Ascending aorta (tissue), 2 donors: Measurements from ENCODE around the gene CRY2. TPM values are rescaled to one million over a fixed set of nuclear protein-coding genes. Genes with fewer than 3 reads are reported as not detected.

Source experiments
- DNase-seq, 2 donors: peaks; one replicate each; pipeline ENCODE4 v3.0.0-alpha.2; 2019; ENCODE audit warnings: low spot score in 2 of 2
- H3K27ac ChIP-seq, 2 donors: fragments of 200-600 bp; sonication (generic); one replicate each; pipeline ENCODE4 v1.5.1; 2016 to 2017; ENCODE audit warnings: mild to moderate bottlenecking in 1 of 2
- H3K27me3 ChIP-seq: fragments of 200-600 bp; sonication (generic); one replicate; pipeline ENCODE4 v1.5.1; 2017
- H3K36me3 ChIP-seq, 2 donors: fragments of 200-600 bp; sonication (generic); one replicate each; pipeline ENCODE4 v1.5.1; 2016
- H3K4me1 ChIP-seq, 2 donors: fragments of 200-600 bp; sonication (generic); one replicate each; pipeline ENCODE4 v1.5.1; 2016 to 2017; ENCODE audit warnings: mild to moderate bottlenecking in 1 of 2
- H3K4me3 ChIP-seq, 2 donors: fragments of 200-600 bp; sonication (generic); one replicate each; pipeline ENCODE4 v1.5.1; 2016 to 2017; ENCODE audit warnings: mild to moderate bottlenecking in 1 of 2
- H3K9me3 ChIP-seq, 2 donors: fragments of 200-600 bp; sonication (generic); one replicate each; pipeline ENCODE4 v1.5.1; 2016
- intact Hi-C: fragments of 100-400 bp; cut with DNase I; formaldehyde crosslinking; loops from one replicate; pipeline ENCODE4 v1.15.1; 2023
- total RNA-seq: library from RNA; depleted of rRNA; stranded (reverse); fragments of >200 nt; gene quantifications from one replicate; pipeline ENCODE4 v1.1.0, GENCODE V29; 2016
- TF ChIP-seq, protein P1 (sequence below), 3 experiments: fragments of 200-600 bp in 2 of 3; fragments of 450-650 bp in 1 of 3; sonication (generic) in 2 of 3; IDR thresholded peaks; one replicate each; pipeline ENCODE4 v1.5.1; 2016 to 2019; ENCODE audit warnings: antibody characterized with exemption in 3 of 3, mild to moderate bottlenecking in 1 of 3, moderate library complexity in 1 of 3

CRY2 gene
- total RNA-seq, 1 donor from 2014 or later, result 29.6 TPM

DNA sequence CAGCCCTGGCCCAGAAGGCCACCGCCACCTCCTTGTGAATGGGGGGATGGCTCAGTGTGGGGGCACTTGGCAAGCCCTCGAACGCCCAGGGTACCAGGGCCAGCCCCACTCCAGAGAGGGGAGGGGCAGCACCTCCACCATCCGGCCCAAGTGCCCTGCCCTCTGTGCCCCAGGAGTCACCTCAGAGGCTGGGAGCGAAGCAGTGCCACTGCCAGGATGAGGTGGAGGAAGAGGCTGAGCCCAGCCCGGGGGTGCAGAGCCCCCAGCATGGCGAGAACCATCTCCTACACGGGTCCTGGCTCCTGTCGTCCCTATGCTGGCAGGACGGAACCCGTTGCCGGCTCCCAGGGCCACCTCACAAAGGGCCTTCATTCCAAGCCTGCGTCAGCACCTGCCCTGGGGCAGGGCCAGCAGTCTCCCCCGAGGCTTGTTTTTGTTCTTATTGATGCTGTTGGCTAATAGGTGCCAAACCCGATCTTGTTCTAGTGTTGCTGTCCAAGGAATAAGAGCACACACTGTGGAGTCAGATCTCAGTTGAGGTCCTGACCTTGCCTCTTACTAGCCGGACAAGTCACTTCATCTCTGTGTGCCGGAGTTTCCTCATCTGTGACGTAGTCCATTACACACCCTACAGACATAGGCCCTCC, 59.8 kb downstream of the CRY2 start, which contains the start of gene FREY1:
FREY1 (minus strand) TSS at position 307 of the 647 bp plus-strand sequence; CDS start at position 281, 26 bp downstream.
- no peak within 1 kb of the TSS for H3K27ac ChIP-seq
- H3K4me3 ChIP-seq, result no peak within 1 kb of the TSS
- TF ChIP-seq, protein P1, sequence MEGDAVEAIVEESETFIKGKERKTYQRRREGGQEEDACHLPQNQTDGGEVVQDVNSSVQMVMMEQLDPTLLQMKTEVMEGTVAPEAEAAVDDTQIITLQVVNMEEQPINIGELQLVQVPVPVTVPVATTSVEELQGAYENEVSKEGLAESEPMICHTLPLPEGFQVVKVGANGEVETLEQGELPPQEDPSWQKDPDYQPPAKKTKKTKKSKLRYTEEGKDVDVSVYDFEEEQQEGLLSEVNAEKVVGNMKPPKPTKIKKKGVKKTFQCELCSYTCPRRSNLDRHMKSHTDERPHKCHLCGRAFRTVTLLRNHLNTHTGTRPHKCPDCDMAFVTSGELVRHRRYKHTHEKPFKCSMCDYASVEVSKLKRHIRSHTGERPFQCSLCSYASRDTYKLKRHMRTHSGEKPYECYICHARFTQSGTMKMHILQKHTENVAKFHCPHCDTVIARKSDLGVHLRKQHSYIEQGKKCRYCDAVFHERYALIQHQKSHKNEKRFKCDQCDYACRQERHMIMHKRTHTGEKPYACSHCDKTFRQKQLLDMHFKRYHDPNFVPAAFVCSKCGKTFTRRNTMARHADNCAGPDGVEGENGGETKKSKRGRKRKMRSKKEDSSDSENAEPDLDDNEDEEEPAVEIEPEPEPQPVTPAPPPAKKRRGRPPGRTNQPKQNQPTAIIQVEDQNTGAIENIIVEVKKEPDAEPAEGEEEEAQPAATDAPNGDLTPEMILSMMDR (IDR thresholded peaks at IDR 0.05), result no peak
- DNase-seq, result no peak
- H3K9me3 ChIP-seq, result no peaks in the 10 kb centered on the region
- intact Hi-C loops, result no loop called here
- H3K4me1 ChIP-seq, result no peaks in the 10 kb centered on the region
- no peaks in the 10 kb centered on the region for H3K27me3 ChIP-seq
- peaks cover 28 to 38% of the 10 kb centered on the region in 2 donors for H3K36me3 ChIP-seq

DNA sequence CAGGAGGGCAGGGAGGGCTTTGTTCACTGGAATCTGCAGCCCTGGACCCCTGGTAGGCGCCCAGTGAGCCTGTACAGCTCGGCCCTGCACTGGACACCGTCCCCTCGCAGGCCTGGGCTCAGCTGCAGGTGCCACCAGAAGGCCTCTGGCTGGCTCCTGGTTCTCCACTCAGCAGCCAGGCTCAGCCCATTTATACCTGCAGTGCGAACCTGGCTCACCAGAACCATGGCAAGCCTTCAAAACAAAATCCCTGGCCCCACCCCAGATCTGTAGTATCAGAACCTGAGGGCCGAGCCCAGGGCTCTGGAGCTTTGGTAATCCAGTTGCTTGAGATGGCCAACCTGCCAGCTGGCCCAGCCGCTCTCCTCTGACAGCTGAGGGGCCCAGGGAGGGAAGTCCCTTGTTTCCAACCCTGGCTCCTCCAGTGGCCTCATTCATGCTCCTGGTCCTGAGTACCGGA, 60.7 kb downstream of the CRY2 start:
- Histone ChIP-seq H3K27ac (no peak overlapping the region), H3K4me1 (no peaks in the 10 kb centered on the region), H3K36me3 (peaks cover 35 to 44% of the 10 kb centered on the region in 2 donors), H3K27me3 (no peaks in the 10 kb centered on the region), H3K4me3 (no peak overlapping the region), H3K9me3 (no peaks in the 10 kb centered on the region)
- TF ChIP-seq, protein P1 (IDR thresholded peaks at IDR 0.05), result no peak
- intact Hi-C loops, result no loop called here
- no peak for DNase-seq

DNA sequence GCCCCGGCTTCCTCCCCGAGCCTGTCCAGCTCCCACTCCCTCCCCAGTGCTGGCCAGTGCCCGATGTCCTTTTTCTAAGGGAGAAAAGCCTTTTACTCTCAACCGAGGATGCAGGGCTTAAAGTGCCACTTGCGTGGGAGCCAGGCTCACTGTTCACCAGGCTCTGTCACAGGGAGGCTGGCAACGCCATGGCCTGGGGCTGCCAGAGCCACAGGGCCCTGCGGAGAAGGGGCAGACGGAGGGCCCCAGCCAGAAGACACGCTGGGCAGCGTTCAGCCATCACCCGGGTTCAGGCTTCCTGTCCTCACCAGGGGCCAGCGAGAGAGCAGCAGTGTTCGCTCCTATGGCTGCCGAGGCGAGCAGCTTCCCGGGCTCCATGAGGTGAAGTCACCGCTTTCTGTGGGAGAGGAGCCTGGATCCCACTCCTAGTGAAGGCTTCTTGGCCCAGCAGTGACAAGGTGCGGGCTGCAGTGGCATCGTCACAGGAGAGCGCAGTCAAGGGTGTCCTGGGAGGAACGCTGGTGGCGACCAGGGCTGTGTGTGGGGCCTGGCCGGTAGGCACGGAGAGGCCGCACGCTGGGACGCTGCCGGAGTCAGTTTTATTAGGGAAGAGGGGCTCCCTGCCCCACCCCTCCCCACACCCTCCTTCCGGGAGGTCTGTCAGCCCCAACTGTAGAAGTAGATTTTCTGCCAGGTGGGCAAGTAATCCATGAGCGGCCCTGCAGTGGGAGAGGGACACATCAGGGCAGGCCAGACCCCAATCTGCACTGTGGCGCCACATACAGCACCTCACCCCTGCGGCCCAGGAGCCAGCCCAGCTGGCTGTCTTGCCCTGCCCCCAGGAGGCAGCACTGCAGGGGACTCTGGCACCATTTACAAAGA, 62.6 kb downstream of the CRY2 start:
- intact Hi-C loops, result no loop called here
- H3K4me3 ChIP-seq, result no peak overlapping the region
- no peak for DNase-seq
- TF ChIP-seq, protein P1 (IDR thresholded peaks at IDR 0.05), result no peak
- no peaks in the 10 kb centered on the region for H3K9me3 ChIP-seq
- H3K4me1 ChIP-seq, result no peaks in the 10 kb centered on the region
- H3K36me3 ChIP-seq, result peaks cover 52 to 53% of the 10 kb centered on the region in 2 donors
- H3K27me3 ChIP-seq, result no peaks in the 10 kb centered on the region
- H3K27ac ChIP-seq, result no peak overlapping the region

DNA sequence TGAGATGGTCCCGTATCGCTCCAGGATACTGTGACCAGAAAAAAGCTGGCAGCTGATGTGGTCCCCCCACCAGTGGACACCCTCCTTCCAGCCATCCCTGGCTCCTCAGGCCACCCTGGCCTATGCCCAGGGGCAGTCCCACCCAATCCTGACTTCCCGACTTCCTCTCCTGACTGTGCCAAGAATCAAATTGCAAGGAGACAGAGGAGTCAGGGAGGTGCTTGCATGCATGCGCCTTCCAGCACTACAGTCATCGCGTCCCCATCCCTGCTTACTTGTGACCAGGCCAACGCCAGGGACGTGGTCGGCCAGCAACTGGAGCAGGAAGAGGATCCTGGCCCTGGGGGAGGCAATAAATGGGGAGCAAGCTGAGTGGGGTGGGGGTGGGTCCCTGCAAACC, 63.3 kb downstream of the CRY2 start:
- no peaks in the 10 kb centered on the region for H3K4me1 ChIP-seq
- intact Hi-C loops, result no loop called here
- no peak for DNase-seq
- H3K27me3 ChIP-seq, result no peaks in the 10 kb centered on the region
- TF ChIP-seq, protein P1 (IDR thresholded peaks at IDR 0.05), result no peak
- H3K27ac ChIP-seq, result no peak overlapping the region
- H3K9me3 ChIP-seq, result no peaks in the 10 kb centered on the region
- no peak overlapping the region for H3K4me3 ChIP-seq
- H3K36me3 ChIP-seq, result peaks cover 52 to 61% of the 10 kb centered on the region in 2 donors

DNA sequence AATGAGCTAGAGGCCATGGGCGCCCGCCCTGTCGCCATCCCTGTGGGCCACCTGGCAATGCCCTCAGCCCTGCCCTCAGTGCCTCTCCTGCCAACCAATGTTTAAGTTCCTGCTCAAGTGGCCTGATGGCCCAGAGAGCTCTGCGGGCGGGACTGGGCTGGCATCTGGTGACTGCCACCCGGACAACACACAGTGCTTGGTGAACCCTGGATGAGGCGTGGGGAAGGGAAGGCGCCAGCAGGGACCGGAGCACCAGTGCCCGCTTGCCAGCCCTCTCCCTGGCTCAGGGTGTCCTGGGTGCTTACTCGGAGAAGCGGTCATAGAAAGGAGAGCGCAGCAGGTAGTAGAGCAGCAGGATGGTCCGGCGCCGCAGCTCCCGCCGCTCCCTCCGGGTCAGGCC, 66.2 kb downstream of the CRY2 start:
- peaks cover 52 to 66% of the 10 kb centered on the region in 2 donors for H3K36me3 ChIP-seq
- intact Hi-C loops, result no loop called here

More for the DNA sequence above, 66.2 kb downstream of the CRY2 start:
- H3K9me3 ChIP-seq, result no peaks in the 10 kb centered on the region
- TF ChIP-seq, protein P1 (IDR thresholded peaks at IDR 0.05), result no peak
- peaks cover 0 to 9% of the 10 kb centered on the region in 2 donors for H3K4me1 ChIP-seq
- no peaks in the 10 kb centered on the region for H3K27me3 ChIP-seq
- no peak overlapping the region for H3K27ac ChIP-seq
- H3K4me3 ChIP-seq, result no peak overlapping the region
- DNase-seq, result no peak
